Adrenal gland (tissue), 5 donors: ENCODE data around the gene SCAPER.

Experiments
- POLR2A ChIP-seq, 2 donors: fragments of 450-650 bp; IDR thresholded peaks; one replicate each; pipeline ENCODE4 v1.6.1; 2017; ENCODE audit warnings: antibody characterized with exemption in 2 of 2, mild to moderate bottlenecking in 2 of 2, moderate library complexity in 1 of 2
- TF ChIP-seq, protein P1 (sequence below), 6 experiments: fragments of 450-650 bp in 4 of 6; fragments of 200-600 bp in 2 of 6; sonication (generic) in 1 of 6; IDR thresholded peaks; 1 replicate in 5 of 6; 2 replicates in 1 of 6; pipeline versions ENCODE4 v1.5.1 to v1.8.0; 2016 to 2021; ENCODE audit warnings: antibody characterized with exemption in 6 of 6, mild to moderate bottlenecking in 2 of 6, moderate library complexity in 1 of 6
- donor health status: DM: no; HTN: no; CAD: no.

DNA sequence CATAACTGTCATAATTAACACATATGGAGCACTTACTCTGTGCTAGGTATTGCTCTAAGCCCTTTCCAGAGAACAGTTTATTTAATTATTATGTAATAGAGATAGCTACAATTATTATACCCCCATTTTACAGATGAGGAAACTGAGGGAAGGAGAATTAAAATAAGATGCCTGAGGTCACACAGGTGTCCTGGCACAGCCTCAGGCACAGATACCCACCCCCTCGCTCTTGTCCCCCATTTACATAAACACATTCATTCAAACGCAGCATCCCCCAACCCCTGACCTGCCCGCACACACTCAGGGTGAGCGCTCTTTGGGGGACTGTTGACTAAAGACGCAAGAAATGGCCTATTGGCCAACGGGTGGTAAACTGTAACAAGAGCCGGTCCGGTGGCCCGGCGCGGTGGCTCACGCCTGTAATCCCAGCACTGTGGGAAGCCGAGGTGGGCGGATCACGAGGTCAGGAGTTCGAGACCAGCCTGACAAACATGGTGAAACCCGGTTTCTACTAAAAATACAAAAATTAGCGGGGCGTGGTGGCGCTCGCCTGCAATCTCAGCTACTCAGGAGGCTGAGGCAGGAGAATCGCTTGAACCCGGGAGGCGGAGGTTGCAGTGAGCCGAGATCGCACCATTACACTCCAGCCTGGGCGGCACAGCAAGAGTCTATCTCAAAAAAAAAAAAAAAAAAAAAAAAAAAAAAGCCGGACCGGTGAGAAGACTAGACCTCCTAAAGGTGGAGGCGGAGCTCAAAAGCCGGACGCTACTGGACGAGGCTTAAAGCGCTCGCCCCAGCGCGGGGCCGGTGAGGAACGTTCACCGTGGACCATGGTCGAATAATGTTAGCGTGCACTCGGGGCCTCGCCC is 570.5 kb downstream of the SCAPER start:
- TF ChIP-seq, protein P1, sequence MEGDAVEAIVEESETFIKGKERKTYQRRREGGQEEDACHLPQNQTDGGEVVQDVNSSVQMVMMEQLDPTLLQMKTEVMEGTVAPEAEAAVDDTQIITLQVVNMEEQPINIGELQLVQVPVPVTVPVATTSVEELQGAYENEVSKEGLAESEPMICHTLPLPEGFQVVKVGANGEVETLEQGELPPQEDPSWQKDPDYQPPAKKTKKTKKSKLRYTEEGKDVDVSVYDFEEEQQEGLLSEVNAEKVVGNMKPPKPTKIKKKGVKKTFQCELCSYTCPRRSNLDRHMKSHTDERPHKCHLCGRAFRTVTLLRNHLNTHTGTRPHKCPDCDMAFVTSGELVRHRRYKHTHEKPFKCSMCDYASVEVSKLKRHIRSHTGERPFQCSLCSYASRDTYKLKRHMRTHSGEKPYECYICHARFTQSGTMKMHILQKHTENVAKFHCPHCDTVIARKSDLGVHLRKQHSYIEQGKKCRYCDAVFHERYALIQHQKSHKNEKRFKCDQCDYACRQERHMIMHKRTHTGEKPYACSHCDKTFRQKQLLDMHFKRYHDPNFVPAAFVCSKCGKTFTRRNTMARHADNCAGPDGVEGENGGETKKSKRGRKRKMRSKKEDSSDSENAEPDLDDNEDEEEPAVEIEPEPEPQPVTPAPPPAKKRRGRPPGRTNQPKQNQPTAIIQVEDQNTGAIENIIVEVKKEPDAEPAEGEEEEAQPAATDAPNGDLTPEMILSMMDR (IDR thresholded peaks at IDR 0.05): no peak
- no peak for TF ChIP-seq POLR2A (IDR thresholded peaks at IDR 0.05)
